Stimulated activated CD8-positive, alpha-beta memory T cell treated with anti-CD3 and anti-CD28 coated beads, Interleukin-7, amount 100 ng/mL, for 1 hour (primary cell): ENCODE measurements around the gene TEX11.

Experiments used
- DNase-seq, 2 donors: peaks; one replicate each; pipeline ENCODE4 v3.0.0-alpha.2; 2020; ENCODE audit warnings: low read depth in 2 of 2

The TEX11 gene

DNA sequence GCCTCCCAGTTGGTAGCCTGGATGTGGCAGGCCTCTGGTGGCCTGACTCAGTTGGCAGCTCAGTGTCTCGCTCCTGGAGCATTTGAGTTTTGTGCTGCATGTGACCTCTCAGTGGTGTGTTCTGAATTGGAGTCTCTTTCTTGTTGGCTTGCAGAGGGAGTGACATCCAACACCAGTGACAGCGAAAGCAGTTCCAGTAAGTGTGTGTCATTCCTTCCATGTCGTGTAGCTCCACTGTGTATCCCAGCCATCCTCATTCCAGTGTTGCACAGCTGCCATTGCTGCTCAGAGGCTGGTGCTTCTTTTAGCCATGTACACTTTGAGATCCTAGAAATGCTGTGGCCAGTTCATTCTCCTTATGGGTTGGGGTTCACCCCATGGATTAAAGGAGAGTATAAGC is 411.5 kb downstream of the TEX11 start:
- DNase-seq: no peak

DNA sequence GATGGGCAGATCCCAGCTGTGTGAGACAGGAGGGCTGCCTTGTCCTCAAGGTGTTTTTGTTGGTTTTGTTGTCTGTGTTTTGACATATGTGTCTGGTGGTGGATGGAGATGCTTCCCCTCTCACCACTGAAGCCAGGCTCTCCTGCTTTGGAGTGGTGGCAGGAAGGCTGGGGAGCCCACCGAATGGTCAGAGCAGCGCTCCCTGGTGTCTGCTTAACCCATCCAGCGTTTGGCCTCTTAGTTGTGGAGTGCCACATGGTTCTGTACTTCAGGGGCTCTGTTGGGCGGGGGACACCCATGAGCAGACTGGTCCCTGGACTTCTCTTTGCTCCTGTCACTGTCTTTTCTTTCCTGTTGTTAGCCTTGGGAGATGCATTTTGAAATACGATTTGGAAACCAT is 412.0 kb downstream of the TEX11 start:
- DNase-seq: no peak

DNA sequence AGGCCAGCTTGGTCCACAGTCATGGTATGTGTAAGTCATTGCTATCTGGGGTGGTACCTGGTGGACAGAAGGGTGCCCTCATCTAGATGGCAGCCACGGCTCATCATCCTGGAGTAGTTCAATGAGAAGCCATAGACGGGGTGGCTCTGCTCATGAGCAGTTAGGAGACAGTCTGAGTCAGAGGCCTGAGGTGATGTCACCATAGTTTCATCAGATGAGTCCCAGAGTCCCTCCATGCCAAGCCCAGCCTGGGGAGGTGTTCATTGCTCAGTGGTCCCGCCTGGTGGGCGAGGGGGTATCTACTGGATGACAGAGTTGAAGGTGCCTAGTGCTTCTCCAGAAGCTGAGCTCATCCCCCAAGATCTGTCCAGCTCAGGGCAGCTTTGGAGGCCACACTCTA is 414.1 kb downstream of the TEX11 start:
- DNase-seq: no peak

- DNase-seq: no peak
Measured at GRCh38 chrX:70488856-70489255, 419.7 kb downstream of the TEX11 start.

DNA sequence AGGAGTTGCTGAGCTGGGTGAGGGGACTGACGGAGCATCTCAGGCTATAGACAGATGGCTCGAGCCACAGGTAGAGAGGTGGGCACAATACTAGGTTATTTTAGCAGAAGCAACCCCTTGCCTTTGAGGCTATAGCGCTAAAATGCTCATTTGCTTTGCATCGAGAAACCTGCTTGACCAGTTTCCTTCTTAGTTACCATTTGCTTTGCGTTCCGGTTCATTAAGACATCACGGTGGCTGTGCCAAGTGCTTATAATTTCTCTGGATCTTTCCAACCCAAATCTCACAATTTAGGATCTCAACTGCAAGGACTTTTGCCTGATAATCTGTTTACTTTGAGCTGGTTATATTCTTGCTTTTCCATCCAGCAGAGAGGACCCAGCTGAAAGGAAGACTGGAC is 423.0 kb downstream of the TEX11 start:
- DNase-seq: no peak

- DNase-seq: no peak
Measured at GRCh38 chrX:70482300-70482699, 426.2 kb downstream of the TEX11 start.

DNA sequence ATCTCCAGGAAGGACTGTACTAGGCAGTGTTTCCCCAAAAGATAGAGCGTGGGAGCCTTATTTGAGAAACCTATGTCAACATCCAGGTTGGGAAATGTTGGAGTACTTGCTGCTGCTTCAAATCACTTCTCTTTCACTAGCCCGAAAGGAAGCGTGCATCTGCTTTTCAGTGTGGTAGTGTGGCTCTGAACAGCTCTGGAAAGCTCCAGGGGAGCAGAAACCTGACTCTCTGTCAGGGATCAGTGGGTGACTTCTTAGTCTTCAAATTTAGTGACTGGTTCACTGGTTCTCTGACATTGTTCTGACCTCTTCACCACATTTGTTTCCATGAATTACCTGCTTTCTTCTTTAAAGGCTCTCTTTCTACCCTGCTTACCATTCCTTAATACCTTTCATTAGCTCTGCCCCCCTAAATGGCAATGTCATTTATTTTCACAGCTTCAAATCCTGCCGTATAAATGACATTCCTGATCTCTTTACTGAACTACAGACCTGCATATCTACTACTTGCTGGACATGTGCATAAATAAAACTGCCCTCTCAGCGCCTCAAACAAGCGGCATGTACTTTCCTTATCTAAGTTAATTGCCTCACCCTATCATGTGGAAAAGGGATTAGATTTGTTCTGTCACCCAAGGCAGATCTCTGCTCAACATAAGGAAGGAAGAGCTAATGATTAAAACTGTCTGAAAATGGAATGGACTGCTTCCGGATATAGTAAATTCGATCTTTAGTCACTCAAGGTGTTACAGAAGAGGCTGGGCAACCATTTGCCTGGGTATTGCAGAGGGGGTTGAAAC is 426.8 kb downstream of the TEX11 start:
- DNase-seq: no peak

GRCh38 chrX:70480660-70481018 is 427.9 kb downstream of the TEX11 start:
- no peak for DNase-seq

DNA sequence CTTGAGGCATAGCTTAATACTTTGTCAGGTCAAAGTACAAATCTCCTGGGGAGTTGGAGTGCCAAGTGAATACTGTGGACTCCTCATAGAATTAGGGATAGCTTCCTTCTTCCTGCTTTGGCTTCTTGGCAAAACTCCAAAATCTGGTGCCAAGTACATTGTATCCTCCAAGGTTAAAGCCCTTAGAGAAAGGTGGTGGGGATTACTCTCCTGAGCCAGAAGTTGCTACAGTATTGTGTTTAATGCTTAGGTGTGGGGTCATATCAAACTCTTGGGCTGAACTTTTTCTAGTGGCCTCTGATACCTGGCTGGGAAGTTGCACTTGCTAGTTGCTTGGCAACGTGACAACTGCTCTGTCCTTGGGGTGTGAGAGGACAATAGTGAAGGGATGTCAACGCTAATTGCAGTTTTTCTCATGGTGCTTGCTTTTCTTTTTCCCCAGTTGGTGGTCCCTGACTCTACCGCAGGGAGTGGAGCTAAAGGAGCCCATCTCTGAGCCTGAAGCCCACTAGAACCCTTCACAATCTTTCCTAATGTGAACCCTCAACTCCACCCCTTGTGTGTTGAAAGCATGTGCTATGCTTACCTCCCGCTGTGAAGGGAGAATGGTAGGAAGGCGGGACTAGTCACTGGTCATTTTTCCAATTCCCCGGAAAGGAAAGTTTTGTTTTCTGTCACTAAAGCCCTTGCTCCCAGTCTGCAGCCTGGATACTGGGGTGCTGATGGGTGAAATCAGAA is 428.4 kb downstream of the TEX11 start:
- DNase-seq: no peak

DNA sequence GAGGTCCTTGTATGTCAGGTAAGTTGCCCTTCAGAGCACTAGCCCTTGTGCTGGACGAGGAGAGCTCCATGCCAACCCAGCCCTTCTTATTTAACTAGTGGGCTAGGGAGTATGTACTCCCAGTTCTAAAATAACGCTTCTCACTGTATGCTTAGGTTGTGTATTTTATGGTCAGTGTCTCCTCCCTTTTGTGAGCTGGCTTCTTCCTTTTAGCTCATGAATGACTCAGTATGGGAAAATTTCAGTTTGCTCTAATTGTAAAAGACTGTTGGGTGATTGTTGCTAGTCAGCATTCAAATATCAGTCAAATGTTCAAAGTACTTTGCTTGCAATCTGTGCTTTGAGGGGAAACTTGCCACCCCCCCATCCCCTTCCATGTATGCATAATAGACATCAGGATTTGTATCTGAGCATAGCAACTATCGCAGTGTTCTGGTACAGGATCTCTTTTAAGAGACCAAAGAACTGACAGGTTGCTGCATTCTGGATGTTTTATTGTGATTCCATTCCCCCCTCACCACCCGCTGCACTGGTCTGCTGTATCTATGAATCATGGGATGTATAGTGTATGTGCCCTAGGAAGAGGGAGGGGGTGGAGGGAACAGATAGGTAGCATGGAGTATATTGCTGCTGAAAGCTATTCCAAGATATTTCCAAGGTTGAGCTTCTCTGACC is 429.1 kb downstream of the TEX11 start:
- DNase-seq: no peak
